HG03095 (cell line): ENCODE data around the gene MAP4.
"Not testable (repeated sequence)": the region's sequence is repeated elsewhere in the genome, so short reads cannot be mapped to it uniquely, and the experiment has no call there.

Experiments used
- ATAC-seq: cut with Tn5 transposase; IDR thresholded peaks from one replicate; pipeline ENCODE4 v1.9.1; 2021; ENCODE audit warnings: moderate library complexity; ENCODE audit not compliant: unreplicated experiment

MAP4 gene

GRCh38 chr3:47897954-47898353 lies 118.3 kb downstream of the MAP4 start:
- ATAC-seq = no peak

- ATAC-seq = no peak
Observed at GRCh38 chr3:47896736-47897135, 119.5 kb downstream of the MAP4 start.

DNA sequence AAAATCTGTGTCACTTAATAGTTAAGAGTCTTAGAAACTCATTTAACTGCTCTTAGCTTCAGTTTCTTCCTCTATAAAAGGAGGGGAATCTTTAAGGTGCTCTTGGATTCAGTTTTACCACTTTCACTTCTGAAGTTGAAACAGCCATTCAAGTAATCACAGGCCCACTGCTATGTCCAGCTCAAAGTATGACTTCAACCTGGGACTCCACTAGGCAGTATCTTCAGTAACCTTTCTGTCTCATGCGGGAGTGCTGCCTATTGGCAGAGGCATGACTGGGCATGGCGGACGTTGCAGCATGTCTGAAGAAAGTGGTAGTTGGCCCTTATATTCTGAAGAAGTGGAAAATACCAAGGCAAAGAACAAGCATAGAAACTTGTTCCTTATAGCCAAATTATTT lies 121.0 kb downstream of the MAP4 start:
- no peak for ATAC-seq

DNA sequence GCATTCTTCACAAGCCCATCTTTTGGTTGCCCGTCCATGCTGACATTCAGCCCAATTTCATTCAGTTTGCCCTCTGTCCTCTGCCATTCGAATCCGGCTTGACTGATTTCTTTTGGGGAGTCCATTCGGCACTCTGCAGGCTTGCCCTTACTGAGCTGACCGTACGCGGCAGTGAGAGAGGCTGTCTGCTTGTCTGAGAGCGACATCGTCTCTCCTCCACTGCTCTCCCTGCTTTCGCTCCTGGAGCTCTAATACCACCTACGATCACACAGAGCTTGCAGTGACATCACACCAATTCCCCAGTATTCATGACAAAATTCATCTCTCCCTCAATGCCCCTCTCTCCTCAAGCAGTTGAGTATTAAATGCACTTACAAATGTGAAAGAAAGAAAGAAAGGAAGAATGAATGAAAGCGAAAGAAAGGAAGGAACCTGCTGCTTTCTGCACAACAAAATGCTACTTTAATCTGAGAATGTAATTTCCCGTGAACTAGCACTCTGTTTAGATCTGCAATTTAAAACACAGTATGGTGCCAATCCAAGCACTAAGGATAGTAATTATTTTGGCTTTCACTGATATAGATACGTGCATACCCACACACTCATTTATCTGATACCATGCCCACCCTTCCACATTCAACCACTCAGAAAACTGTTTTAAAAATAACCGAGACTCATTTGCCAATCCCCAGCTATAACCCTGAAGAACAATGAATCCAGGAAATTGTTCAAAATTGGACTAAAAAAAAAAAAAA lies 123.8 kb downstream of the MAP4 start:
- no peak for ATAC-seq

DNA sequence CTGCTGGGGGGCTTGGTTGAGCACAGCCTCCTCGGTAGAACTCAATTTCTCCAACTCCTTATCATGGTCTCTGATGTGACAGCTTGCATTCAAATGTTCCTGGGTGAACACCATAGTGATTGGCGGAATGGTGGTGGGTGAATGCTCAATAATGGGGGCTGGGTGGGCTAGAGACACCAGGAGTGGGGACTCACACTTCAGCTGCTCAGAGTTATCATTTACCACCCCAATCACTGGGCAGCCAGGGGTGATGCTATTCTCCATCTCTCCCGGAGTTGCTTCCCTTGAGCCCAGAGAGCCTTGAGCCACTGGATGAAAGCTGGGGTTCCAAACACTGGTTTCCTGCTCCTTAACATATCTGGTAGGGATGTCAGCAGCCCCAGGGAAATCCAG lies 124.6 kb downstream of the MAP4 start:
- no peak for ATAC-seq

GRCh38 chr3:47890828-47891612 lies 125.2 kb downstream of the MAP4 start:
- ATAC-seq = no peak

GRCh38 chr3:47890126-47890827 lies 125.9 kb downstream of the MAP4 start:
- ATAC-seq = no peak

DNA sequence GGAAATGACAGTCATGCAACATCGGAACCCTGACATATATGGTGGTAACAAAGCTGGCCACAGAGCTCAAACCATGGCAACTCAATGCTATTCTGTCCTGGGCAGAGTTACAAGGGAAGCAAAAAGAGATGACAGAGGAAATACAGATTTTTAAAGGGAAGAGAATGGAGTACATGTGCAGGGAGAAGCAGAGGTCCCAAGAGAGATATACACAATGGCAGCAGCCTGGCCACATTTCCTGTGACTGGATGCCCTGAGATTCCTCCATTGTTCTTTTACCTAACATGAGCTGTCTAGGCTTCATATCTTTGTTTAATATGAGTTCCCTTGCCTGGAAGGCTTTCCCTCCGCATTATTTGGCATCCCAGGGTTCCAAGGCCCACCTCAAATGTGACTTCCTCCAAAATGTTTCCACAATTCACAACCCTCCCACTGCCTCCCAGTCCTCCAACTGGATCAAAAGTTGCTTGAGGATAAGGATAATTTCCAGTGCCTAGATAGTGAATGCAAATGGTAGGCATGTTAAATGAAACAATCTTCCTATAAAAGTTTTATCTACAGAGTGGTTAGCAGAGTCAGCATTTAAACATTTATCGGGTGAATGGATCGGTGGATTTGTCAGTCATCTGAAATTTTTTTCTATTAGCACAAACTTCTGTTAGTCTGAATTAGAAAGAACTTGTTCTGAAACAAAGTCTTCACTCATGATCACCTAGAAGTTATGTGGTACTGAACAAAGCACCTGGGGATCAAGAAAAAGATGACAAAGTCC lies 127.0 kb downstream of the MAP4 start:
- ATAC-seq = no peak

DNA sequence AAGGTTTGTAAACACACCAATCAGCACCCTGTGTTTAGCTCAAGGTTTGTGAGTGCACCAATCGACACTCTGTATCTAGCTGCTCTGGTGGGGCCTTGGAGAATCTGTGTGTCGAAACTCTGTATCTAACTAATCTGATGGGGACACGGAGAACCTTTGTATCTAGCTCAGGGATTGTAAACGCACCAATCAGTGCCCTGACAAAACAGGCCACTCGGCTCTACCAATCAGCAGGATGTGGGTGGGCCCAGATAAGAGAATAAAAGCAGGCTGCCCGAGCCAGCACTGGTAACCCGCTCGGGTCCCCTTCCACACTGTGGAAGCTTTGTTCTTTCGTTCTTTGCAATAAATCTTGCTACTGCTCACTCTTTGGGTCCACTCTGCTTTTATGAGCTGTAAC lies 128.2 kb downstream of the MAP4 start:
- not testable (repeated sequence) for ATAC-seq

DNA sequence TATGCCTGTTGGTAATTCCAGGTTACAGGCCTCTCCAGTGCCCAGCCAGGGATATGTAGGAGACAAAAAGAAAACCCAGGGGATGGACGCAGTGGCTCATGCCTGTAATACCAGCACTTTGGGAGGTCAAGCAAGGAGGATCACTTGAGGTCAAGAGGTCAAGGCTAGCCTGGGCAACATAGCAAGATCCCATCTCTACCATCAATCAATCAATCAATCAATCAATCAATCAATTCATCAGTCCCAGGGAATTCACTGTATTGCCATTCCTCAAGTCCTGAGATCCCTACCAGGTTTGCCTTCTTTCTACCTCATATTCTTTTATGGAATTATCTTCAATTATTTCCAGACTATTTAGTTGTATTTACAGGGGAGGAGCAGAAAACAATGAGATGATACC lies 131.0 kb downstream of the MAP4 start:
- ATAC-seq = no peak

DNA sequence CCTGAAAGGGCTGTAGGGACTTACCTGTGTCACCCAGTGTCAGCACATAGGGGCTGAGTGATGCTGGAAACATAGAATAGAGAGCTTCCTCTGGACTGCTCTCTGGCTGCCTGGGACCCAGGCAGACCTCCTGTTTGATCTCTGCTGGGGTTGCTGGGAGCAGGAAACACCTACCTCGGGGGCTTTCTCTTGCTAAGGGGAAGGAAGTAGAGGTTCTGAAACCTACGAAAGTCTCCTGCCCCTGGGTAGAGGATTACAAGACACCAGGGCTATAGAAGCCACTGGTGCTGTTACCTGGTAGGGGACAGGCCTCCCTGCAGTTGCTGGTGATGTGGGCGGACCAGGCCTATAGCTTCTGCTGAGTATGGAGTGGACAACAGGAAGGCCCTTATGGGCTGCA lies 131.6 kb downstream of the MAP4 start:
- no peak for ATAC-seq

- ATAC-seq = no peak
Observed at GRCh38 chr3:47882338-47882737, 133.9 kb downstream of the MAP4 start.

GRCh38 chr3:47877719-47878118 lies 138.5 kb downstream of the MAP4 start:
- ATAC-seq = no peak

DNA sequence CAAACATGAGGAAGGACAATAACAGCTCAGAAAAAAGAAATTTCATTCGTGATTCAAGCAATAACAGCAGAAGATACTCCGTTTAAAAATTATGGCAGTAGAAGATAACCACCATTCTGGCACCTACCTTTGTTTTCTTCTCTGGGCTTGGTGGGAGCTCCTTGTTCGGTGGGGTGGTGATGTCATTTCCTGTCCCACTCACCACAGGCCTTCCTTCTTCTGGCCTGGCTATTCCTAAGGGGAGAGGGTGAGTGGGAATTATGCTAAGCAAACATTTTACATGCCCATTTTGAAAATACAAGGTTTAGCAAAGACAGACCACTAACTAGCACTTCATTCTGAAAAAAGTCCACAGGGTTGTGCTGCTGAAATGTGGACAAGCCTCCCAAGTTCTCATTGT lies 138.9 kb downstream of the MAP4 start:
- ATAC-seq = no peak

GRCh38 chr3:47874913-47875312 lies 141.3 kb downstream of the MAP4 start:
- no peak for ATAC-seq

GRCh38 chr3:47874438-47874837 lies 141.8 kb downstream of the MAP4 start:
- ATAC-seq = no peak

DNA sequence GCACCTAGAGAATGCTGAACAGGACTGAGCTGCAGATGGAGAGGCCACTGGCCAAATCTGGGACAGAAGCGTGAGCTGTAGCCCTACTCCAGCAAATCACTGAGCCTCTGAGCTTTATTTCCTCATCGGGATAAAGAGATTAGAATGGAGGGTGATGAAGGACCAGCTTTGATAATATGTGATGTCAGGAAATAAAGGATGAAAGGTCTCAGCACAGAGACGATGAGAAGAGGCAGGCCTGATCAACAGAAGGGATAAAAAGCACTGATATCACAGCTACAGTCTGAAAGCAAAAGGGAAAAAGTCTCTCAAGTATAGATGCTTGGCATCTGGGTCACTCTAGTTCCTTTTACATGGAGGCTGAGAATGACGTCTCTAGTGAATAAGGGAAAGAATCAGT lies 143.3 kb downstream of the MAP4 start:
- no peak for ATAC-seq

GRCh38 chr3:47871389-47871788 lies 144.8 kb downstream of the MAP4 start:
- ATAC-seq = no peak

GRCh38 chr3:47870702-47871260 lies 145.4 kb downstream of the MAP4 start:
- ATAC-seq = no peak

DNA sequence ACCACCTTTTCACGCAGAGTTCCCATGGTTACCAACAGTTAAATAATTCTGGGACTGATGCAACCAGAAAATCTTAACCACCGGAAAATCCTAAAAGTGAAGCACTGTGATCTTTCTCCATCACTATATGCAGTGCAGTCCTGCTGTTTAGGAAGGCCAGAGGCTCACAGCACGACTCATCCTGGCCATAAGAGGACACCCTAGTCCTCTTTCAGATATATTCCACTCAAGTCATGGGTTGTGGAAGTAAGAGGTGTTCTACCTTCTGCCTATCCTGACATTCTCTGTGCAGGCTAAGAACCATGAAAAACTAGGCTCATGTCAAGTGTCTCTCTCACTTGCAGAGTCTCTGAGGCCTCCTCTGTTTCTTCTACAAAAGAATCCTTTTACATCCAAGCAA lies 146.1 kb downstream of the MAP4 start:
- ATAC-seq = no peak

DNA sequence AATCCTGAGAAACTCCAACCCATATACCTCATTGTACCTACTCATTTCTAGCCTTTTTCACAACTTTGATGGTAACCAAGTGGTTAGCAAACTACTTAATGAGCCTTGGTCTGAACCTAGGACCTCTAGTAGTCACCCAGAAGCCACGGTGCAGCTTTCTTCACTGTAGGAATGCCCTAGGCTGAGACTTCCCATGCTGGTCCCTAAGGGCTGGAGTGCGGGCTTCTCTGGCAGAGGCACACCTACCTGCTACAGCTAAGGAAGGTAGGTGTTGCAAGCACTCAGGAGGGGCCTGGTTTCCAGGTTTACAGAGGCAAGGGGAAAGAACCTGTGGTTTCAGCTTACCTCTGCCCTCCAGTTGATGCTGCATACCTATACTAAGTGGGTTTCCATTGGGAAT lies 147.9 kb downstream of the MAP4 start:
- no peak for ATAC-seq
